ENCODE results near the gene NTNG1. TPM values are rescaled to one million over a fixed set of nuclear protein-coding genes. Genes with fewer than 3 reads are reported as not detected.
"Not testable (repeated sequence)": the region's sequence is repeated elsewhere in the genome, so short reads cannot be mapped to it uniquely, and the experiment has no call there.

The NTNG1 gene
- total and polyA plus RNA-seq, 2 of the 4 experiments (the other 2 are of a cell fraction), result 1.2 to 2.3 TPM

GRCh38 chr1:107236760-107237159, 95.9 kb downstream of the NTNG1 start:
- not testable (repeated sequence) for H2BK120ac ChIP-seq (ENCODE audit: low read depth, low read length)

More at GRCh38 chr1:107236760-107237159, 95.9 kb downstream of the NTNG1 start:
- H3K27ac ChIP-seq (ENCODE audit: insufficient read depth, low read length); CTCF ChIA-PET; H2BK15ac ChIP-seq (ENCODE audit: low read depth, low read length); POLR2A ChIA-PET (ENCODE audit: unreplicated experiment); H2AFZ ChIP-seq (replicated peaks; ENCODE audit: low read length, poor library complexity); ATAC-seq (ENCODE audit: low read depth); H3K14ac ChIP-seq (replicated peaks; ENCODE audit: low read depth, low read length); H3K4ac ChIP-seq (ENCODE audit: low read depth, low read length); H2BK20ac ChIP-seq (ENCODE audit: low read depth, low read length); H2AK9ac ChIP-seq (replicated peaks; ENCODE audit: low read depth, low read length, poor library complexity); in situ Hi-C loops (cut with MboI; ENCODE audit: low sequenced_read_pairs); H3K4me1 ChIP-seq (ENCODE audit: control insufficient read depth, insufficient read depth, low read length); H3K9me3 ChIP-seq (ENCODE audit: control insufficient read depth, insufficient read depth, low read length); H4K8ac ChIP-seq (ENCODE audit: low read depth in 2 of 2, low read length in 2 of 2); H3K27me3 ChIP-seq (ENCODE audit: control insufficient read depth, insufficient read depth, low read length); H4K20me1 ChIP-seq (ENCODE audit: insufficient read depth, low read length); H2AK5ac ChIP-seq (ENCODE audit: low read depth, low read length); DNase-seq; H3K23ac ChIP-seq (ENCODE audit: low read depth, low read length); H3K36me3 ChIP-seq (ENCODE audit: control insufficient read depth, insufficient read depth, low read length); dilution Hi-C loops (cut with HindIII; ENCODE audit: low sequenced_read_pairs, unreplicated experiment); H3K4me3 ChIP-seq (ENCODE audit: insufficient read depth, low read depth, low read length); BruUV-seq (replicated peaks); H2BK5ac ChIP-seq (ENCODE audit: low read depth, low read length, poor library complexity, severe bottlenecking); H3K9ac ChIP-seq (ENCODE audit: low read depth, low read length); H4K5ac ChIP-seq (ENCODE audit: low read depth, low read length); H3K18ac ChIP-seq (ENCODE audit: low read depth, low read length); H3K9me1 ChIP-seq (ENCODE audit: insufficient read depth, low read length); H4K91ac ChIP-seq (ENCODE audit: insufficient read depth, low read depth, low read length); intact Hi-C loops (cut with micrococcal nuclease); H3K4me2 ChIP-seq (ENCODE audit: low read depth, low read length); H3K79me1 ChIP-seq (ENCODE audit: low read depth in 1 of 2, low read length in 2 of 2); H3K56ac ChIP-seq (ENCODE audit: extremely low read depth, insufficient read depth, low read length): not testable (repeated sequence)
- WGBS, 2 experiments (ENCODE audit: extremely low coverage in 2 of 2, insufficient read length in 1 of 2), result 67% methylated on average over 1 of the region's 3 CpGs; no CpG with 5 or more reads in 1 of the 2 experiments

Data from IMR-90 (cell line).